Stimulated activated CD8-positive, alpha-beta memory T cell treated with anti-CD3 and anti-CD28 coated beads, Interleukin-7, amount 100 ng/mL, for 4 hours (primary cell): ENCODE results near the gene PLEKHA5.

Experiments
- DNase-seq, 2 donors: peaks; one replicate each; pipeline ENCODE4 v3.0.0-alpha.2; 2020; ENCODE audit warnings: low read depth in 2 of 2

Gene PLEKHA5

DNA sequence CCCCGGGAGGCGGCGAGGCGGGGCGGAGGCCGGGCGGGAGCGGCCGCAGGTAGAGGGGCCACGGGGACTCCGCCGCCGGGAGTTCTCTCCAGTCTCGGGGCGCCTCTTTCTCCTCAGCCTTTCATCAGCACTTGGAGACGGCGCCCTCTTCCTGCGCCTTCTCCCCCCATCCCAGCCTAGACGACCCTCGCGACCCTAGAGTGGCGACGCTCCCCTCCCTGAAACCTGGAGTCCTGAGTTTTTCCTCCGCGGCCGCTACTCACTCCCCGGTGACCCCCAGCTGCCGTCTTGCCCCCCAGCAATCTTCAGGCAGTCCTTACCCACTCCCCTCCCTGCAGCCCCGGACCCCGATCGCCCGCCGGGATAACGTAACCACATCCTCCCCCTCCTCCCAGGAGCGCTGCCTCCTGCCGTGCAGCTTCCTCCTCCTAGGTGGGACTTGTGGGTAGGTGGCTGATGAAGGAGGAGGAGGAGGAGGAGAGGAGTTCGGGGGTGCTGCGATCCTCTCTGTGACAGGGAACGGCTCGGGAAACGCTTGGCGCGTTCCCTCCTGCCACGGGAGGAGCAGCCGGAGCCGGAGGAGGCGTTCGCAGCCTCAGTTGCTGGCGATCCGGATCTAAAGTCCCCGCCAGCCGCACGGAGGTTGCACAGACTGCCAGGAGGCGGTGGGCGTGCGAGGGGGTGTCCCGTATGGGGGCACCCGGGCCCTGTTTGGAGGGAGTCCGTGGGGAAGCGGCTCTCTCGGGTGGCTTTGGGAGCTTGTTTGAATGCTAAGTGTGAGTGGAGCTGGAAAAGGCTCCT, 891 bp downstream of the PLEKHA5 start:
- peak in 1 of 2 donors; percentile 8 for DNase-seq

GRCh38 chr12:19131025-19131444, 1.5 kb downstream of the PLEKHA5 start:
- no peak for DNase-seq

DNA sequence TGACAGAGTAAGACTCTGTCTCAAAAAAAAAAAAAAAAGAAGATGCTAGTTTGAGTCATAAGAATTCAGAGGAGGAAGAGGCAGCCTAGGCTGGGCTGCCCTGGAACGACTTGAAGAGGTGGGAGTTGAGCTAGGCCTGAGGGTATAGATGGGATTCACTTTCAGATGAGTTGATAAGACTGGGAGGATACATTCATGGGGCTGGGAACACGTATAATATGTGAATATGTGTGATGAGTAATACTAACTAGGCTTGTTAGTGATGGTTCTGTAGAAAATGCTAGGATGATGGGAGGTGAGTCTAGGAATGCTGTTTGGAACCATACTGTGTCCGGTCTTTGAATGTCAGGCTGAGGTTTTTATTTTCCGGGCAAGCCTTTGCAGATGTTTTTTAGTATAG, 9.0 kb downstream of the PLEKHA5 start:
- DNase-seq = no peak

DNA sequence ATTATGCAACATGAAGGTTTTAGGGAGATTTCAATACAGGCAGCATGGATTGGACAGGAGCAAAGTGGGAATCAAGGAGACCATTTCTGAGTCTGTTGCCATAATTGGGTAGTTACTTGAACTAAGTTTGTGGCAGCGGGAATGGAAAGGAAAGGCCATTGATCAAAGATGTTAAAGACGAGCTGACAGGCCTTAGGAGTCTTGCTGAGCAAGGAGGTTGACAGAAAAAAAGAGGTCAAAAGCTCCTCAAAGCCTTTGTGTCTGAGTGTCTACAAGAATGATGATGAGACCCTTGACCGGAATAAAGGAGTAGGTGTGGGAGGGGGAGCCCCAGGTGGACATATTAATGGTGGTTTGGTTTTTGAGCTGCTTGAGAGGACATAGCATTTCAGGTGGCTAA, 9.4 kb downstream of the PLEKHA5 start:
- DNase-seq = no peak

- no peak for DNase-seq
Observed at GRCh38 chr12:19139615-19140194, 10.2 kb downstream of the PLEKHA5 start.

GRCh38 chr12:19140381-19141236, 11.1 kb downstream of the PLEKHA5 start:
- no peak for DNase-seq

GRCh38 chr12:19142499-19142898, 13.0 kb downstream of the PLEKHA5 start:
- DNase-seq = no peak

DNA sequence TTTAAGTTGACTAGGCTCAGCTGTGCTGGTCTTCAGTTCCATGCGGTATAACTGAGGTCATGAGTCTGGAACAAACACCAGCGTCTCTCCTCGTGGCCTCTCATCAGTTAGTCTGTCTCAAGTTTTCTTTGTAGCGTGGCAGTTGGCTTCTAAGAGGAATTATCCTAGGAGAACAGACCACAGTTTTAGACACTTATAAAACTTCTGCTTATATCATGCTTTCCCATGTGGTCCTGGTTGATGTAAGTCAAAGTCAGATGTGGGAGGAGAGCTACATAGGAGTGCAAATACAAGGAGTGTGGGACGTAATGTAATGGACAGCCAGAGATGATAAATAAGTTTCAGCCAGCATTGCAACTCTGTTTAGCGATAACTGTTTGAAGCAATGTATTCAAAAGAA, 14.8 kb downstream of the PLEKHA5 start:
- no peak for DNase-seq

GRCh38 chr12:19144985-19145384, 15.5 kb downstream of the PLEKHA5 start:
- DNase-seq = no peak

DNA sequence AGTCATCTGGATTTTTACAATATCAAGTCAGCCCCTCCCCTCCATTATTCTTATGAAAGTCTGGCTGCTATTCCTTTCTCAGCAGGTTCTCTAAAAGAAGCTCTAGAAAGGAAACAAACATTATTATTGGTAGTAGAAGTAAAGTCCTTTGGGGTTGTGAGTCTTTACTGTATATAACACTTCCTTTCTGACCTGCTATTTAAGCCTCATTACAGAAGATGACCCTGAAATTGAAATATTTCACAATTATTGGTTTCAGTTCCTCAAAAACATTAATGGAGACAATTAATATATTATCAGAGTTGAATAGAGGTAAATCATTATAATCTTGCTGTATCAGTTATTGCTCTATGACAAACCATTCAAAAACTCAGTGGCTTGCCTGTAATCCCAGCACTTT, 19.3 kb downstream of the PLEKHA5 start:
- no peak for DNase-seq

DNA sequence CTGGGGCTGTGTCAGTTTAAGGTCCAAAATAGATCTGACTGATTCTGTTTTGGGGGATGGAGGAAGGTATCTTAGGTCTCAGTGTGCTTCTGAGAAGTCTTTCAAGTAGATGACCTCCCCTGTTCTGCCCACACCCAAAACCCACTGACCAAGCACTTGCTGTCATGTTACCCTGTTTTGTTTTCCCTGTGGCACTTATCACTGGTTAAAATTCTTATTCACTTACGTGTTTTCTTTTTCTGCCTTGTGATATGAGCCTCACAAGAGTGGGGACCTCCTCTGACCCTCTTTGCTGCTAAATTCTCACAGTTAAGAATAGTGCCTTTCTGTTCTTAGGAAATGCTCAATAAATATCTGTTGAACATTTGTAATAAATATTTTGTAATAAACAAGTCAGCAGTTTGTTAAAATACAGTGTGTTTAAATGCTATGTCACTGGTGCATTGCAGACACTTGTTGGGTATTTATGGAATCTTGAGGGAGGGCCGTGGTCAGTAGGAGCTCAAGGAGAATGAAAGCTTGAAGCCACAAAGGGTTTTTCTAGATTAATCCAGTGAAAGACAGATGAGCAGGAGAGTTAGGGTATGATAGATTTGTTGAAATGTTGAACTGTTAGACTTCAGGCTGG, 20.9 kb downstream of the PLEKHA5 start:
- DNase-seq = no peak

DNA sequence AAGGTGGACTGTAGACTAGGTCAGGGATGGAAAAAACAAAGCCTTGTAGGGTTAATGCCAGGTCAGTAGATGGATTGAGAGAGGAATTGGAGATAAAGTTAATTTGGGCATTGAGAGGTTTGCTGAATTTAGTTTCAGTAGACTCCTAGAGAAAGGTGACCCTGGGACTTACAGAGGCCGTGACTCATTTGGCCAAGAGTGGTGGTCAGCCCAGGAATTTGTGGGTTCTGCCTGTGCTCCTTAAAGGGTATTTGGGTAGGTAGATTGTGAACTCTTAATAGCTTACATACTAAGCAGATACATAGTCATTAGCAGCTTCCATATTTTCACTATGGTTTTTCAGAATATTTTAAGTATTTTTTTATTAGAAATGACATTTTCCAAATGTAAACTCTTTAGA, 21.8 kb downstream of the PLEKHA5 start:
- no peak for DNase-seq

- no peak for DNase-seq
Observed at GRCh38 chr12:19153396-19153795, 23.9 kb downstream of the PLEKHA5 start.

- no peak for DNase-seq
Observed at GRCh38 chr12:19154686-19155085, 25.2 kb downstream of the PLEKHA5 start.

DNA sequence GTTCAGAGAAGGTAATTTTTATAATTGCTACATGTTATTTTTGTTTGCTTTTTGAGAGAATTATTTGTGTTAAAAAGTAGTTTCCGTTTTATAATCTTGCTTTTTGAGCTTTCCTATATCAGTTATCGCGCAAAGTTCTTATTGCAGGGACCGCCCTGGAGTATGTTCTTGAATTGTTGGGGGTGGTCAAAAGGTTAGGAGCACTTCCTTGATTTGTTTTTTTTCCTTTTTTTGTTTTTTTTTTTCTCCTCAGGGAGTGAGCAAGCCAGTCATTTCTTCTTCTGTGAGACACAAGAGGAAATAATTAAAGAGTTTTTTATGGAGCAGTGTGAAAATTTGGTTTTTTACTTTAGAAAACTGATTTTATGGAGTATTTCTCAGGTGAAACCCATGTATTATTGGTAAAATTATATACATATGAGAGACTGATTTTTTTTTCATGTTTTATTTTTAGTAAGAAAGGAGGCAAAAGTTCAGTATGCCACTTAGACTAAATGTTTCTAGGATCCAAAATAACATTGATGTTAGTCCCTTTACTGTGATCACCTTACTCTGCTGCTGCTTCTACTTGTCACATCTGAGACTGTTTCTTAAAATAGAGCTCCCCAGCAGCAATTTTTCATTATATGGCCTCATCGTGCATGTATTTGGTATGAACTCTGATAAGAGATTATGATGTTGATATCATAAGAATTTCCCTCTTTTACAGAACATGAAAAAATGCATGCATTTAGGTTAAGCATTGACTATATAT, 26.6 kb downstream of the PLEKHA5 start:
- no peak for DNase-seq

DNA sequence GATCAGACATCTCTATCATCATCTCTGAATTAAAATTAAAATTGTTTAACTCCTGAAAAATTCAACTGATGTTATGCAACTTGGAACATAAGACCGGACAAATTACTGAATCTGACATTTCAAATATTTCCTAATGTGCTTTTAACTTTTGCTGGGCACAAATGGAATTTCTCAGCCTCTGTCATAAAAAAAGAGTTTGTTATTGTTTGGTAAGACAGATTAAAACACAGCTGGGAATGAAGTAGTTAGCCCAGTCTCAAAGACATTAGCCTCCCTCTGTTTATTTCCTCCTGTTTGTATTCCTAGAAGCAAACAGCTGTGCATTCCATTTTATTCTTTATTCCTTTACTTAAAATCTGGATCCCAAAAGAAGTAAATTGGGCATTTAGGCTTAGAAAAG, 29.4 kb downstream of the PLEKHA5 start:
- DNase-seq = no peak

DNA sequence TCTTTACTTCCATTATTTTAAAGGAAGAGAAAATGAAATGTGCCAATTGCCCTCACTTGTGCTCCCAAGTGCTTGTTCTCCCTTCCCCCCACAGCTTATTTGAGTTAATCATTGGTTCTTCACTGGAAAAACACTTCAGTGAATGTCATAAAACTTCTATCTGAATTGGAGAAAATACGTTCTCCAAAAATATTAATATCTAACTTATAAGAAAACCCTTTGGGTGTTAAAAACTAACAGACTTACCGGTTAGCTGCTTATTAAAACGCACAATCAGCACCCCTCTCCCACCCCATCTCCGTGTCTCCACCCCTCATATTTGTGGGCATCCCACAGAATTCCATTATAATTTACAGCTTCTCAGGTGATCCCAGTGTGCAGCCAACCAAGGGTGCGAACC, 31.7 kb downstream of the PLEKHA5 start:
- DNase-seq = no peak

- no peak for DNase-seq
Observed at GRCh38 chr12:19165451-19165850, 35.9 kb downstream of the PLEKHA5 start.

DNA sequence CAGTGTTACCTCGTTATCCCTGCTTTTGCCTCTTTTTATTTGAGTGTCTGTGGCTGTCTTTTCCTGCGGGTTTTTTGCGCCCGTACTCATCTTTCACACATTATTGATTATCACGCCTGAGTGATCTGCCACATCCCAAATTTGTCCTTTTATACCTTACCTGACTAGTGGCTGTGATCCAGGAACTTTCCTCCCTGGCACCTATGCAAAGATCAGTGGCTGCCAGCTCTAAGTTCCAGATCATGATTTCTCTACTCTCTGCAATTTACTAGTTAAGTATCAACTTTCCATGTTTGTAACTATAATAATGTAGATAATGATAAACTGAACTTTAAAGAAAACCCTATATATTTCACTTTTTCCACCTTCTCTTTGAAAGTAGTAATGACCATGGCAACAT, 36.9 kb downstream of the PLEKHA5 start:
- DNase-seq = no peak

DNA sequence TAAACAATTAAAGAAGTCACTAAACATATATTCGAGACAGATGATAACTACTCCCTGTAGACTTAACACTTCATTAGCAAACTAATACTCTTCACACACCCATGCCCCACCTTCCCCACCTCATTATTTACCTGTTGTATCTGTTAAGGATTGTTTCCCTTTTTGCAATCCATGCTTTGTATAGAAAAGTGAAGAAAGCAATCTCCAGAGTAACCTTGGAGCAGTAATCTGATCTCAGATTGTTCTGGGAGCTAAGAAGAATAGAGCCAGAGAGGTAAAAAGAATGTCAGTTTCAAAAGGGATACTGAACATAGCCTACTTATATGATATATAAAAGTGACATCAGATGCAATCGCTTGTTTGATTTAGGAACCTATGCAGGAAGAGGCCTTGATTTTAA, 37.4 kb downstream of the PLEKHA5 start:
- no peak for DNase-seq

DNA sequence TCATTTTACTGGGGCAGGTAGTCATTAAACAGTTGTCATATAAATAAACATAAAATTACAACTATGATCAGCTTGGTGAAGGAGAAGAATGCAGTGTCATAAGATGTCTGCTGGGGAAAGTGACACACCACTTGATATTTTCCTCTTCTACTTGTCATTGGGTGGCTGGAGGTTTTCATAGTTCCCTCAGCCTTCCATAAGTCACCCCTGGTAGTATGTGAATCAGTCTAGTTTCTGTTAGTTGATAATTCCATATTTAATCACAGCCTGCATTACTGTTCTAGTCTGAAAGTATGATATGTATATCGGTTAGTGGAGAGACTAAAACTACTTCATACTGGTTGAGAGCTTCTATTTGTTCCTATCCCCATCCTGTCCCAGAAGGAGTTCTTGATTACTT, 38.2 kb downstream of the PLEKHA5 start:
- DNase-seq = no peak

- no peak for DNase-seq
Observed at GRCh38 chr12:19168644-19169043, 39.1 kb downstream of the PLEKHA5 start.
